ENCODE results near the gene ENAH.

Gene ENAH

DNA sequence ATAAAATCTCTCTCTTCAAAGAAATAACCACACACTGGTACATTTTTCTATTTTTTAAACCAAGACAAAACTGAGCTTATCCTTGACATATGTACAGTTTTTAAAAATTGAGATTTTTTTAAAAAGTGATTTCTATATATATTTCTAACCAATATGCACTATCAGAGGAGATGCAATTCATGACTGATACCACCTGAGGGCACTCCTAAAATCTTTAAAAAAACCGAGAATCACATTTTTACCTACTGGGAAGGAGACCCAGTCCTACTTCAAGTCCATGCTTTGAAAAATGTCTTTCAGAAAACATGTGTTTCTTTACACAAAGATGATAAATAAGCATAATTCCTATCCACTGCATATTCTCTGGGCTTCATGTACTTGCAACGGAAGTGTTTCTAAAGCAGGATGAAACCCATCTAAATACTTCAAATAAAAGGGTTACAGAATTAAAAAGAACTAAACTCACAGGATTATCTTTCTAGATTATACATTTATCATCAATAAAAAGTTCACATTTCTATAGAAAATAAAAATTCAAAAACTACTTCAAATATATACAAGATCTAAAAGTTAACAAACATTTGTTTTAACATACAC, 98.6 kb downstream of the ENAH start:
- no peak for DNase-seq

DNA sequence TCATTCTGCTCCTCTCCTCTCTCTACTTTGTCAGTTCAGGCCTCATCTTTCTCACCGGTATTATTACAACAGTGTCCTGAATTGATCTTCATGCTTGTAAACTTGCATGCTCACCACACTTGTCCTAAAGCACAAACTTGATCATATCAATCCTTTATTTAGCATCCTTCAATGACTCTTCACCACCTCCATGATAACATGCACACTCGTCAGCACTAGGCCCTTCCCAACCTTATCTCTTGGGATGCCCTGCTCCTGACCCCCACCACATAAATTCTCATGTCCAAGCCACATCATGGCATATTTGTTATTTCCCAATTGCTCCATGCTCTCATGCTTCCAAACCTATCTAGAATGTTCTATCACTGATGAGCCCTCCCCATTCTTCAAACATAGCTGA, 103.1 kb downstream of the ENAH start:
- DNase-seq: no peak

DNA sequence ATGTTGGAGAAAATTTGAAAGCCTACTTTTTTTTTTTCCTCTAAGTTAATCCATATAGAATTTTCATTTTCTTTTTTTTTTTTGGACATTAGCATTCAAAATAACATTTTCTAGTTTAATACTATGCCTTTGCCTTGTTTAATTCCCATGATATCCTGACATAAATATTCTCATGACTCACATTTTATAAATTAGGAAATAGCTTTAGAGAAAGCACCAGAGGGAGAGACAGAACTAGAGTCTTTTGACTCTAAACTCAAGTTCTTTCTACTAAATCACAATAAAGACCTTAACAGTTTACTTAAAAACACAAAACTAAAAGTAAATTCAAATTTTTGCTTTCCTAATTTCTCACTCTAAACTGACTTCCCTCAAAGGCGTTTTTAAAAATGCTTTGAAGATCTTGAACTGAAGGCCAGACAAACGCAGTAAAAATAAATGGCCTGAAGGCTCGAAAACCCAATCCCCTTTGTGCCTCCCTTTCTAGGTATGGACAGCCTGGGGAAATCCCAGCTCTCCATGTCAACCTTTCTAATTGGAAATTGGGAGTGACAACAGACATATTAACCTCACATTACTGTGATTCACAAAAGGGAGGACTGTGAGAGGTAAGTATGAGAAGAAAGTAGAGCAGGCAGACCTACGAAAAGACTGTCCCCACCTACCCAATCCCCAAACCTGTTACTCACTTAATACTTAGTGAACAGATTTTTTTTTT, 104.6 kb downstream of the ENAH start:
- DNase-seq: no peak

DNA sequence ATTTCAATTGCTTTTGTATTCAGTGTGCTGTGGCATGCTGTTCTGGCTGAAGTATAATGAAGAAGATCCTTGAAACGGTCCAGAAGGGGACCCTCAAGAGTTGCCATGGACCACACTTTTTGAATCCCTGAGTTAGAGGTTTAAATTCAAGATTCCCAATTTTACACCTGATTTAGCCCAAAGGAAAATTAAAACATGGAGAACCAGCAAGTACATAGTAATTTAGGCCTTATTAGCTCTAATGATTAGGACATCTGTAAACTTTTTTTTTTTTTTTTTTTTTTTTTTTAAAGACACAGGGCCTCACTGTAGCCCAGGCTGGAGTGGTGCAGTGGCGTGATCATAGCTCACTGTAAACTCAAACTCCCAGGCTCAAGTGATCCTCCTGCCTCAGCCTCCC, 107.3 kb downstream of the ENAH start:
- DNase-seq: no peak

DNA sequence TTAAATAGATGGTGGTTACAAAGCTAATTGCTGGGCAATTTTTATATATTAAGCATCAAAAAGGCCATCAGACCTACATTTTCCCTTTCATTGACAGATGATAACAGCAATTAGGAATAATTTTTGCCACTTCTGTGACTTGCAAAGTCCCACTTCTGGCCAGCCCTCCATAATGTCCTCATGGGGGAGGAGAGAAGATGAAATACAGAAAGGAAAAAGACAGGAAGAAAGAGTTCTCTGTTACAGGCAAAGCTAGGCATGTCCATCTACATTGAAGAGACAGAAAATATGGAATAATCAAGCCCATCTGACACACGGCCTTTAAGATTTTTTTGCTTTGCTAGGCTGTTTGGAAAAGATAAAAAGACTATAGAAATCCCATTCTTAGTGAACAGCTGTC, 108.0 kb downstream of the ENAH start:
- no peak for DNase-seq

DNA sequence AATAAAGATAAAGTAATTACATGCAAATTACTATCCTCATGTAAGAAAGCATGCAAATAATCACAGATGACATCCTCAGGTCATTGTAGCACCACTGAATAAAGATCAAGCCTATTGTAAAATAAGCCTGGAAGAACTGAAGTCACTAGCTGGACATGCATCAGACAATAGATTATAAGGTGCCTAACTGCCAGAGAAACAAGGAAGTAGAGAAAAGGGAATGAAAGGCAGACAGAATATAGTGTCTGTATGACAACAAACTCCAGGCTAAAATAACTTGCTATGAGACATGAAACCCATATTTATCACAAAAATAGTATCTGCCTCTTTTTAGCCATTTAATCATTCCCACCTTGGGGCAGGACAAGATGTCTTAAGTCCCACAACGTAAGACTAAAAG, 108.7 kb downstream of the ENAH start:
- no peak for DNase-seq

DNA sequence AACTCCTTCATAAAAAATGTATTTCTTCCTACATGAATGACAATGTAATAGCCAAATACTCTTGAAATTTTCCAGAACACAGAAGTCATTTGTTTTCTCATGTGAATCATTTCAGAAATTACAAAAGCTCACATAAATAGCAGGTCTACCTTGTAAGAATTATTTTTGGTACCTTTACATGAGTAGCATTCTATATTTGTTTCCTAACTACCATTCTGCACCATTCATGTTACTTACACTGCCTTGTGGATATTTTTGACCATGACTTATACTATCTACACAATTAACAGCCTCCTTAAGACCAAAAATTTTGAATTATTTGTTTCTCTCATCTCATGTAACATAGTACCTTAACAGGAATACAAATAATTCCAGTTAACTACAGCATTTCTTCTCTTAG, 109.6 kb downstream of the ENAH start:
- DNase-seq: no peak

DNA sequence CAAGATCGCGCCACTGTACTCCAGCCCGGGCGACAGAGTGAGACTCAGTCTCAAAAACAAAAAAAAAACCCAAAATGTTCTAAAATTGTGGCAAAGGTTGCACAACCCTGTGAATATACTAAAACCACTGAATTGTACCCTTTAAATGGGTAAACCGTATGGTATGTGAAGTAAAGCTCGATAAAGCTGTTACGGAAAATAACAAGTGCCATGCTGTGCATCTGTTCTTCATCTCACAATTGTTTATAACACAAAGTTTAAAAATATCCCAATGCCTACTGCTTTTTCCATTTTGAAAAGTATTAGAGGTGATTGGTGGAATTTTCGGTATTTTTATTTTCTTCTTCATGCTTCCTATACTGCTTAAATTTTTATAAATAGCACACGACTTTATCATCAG, 111.5 kb downstream of the ENAH start:
- no peak for DNase-seq

DNA sequence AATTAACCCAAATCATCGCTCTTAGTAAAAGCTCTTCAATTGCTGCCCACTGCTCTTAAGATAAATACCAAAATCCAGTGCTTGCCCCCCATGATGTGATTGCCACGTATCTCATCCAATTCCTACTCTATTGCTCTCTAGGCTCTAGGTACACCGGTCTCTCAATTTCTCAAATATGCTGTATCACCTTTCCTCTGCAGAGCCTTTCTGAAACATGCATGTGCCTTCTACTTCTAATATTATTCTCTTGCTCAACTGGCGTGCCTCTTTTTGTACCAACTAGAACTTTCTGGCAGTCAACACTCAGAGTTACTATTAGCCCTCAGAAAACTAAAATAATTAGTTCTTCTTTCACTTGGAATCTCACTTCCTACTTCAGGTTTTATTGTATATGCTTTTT, 113.3 kb downstream of the ENAH start:
- no peak for DNase-seq

DNA sequence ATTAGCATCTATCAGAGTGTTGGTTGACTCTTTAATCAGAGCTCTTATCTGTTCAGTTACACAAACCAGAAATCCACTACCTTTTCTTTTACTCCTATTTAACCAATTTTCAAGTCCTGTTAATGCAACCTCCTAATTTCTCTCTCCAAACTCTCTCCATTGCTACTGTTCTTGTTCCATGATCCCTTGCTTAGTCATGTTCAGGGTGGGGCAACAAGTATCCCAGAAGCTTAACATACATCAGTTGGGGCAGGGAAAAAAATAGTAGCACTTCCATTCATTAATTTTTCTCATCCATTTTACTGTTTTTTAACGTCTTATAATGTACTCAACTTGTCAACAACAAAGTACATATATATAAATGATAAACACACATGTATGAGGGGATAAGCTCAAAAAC, 113.9 kb downstream of the ENAH start:
- DNase-seq: no peak

DNA sequence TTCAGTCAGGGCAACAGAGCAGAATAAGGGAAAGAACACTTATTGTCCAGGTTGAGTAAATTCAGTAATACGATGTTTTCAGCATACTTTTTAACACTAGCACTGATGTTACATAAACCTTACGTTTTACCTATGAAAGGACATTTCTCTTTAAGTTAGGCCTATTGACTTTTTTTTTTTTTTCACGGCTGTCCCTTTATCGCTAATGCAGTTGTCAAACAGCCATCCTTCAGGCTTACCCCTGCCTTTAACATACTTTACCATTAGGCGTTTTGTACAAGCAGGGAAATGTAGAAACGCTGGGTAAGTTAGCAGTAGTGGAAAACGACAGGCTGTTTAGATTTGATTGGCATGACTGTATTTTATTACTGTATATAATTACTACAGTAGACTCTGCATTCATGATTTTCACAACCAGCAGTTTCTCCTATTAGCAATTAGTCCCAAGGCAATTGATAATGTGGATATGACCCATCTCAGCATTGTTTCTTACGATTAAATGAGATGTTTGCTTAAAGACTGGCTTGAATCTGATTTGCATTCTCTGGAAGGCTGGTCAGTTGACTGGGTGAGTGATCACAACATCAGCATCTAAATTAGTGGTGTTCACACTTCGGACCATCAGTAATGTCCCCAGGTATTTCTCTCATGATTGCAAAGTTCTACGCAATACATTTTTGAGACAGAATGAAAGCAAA, 115.2 kb downstream of the ENAH start:
- no peak for DNase-seq

DNA sequence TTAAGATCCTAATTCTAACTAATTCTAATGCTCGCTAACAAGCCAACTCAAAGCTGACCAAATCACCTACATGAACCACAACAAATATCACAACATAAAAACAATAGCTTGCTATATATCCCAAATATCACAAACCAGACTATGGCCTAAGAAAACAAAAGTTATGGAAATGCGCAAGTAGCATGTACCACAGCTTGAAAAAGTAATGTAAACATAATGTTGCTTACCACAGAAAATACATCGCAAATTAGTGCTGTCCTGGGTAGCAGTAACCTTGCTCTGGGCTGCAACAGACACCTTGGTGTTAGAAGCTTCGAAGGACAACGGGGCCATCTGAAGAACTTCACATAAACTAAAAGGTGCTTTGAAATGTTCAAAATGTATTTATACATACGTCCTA, 117.6 kb downstream of the ENAH start:
- DNase-seq: no peak

DNA sequence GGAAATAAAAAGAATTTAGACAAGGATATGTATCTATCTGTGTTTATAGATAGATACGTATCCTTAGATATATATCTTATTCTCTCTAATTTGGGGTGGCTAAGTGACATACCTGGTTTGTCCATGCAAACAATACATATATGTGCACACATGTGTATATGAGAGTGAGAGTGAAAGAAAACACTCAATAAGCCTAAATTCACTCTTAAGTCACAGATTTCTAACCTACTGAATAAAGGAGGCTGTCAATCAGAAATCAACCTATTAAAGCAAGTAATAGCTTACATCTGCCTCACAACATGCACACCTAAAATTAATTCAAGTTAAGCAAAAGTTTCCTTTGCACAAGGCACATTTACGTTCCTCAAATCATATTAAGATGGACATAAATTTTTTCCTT, 118.2 kb downstream of the ENAH start:
- DNase-seq: no peak

DNA sequence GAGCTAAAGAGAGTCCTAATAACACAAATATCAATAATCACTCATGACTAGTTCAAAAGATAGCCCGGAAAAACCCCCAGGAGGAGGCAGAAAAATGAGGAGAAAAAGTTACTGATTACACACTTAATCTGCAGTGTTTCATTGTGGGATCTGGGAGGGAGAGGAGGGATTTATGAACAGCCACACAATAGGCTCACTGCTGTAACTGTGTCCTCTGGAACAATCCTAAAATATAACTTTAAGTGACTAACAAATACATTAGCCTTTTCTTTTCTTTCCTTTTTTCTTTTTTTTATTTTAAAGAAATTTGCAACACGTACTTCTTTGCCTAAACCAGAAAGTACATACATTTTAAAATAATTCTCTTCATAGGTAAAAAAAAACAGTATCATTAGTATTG, 118.8 kb downstream of the ENAH start:
- no peak for DNase-seq

DNA sequence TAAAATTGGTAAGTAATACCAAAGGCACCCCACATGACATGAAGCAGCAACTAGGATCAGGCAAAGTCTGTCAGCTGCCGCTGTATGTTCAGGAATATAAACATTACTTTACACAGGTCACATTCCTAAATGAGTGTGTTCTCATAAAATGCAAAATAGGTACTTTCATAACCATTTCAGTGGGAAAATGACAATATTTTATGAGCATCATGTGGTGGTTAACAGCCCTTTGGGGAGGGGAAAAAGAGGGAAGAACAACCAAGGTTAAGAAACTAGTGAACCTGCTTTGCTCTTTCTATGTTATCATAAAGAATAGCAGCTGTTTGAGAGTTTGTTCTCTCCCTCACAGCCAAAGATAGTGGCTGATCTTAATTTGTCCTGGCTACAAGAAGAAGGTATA, 119.7 kb downstream of the ENAH start:
- DNase-seq: no peak

DNA sequence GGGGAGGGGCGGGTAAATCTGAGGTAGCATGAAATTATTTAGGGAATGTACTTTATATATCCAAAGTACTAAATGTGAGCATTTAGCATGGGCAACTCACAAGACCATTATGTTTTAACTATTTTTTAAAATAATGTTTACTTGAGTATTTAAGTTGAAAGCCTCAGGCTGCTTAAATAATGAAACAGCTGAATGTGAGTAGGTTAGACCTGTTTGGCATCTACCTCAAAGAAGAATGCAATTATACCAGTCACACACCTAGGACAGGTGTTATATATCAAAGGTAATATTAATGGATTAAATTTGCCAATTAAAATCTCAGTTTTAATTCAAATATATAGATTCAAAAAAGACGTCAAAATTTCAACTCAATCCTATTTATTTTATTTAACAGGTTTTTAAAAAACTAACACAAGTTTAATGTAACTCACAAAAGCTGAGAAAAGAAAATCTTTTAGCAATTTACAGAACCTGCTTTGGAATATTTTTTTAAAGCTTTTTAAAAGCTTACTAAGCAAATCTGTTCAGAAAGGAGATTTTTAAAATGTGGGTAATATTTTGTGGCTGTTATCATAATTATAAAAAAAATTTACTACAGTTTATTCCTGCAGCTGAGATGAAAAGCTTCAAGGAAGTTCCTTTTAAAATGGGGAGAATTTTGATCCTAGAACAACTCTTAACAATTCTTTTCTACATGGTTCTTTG, 120.5 kb downstream of the ENAH start:
- no peak for DNase-seq

DNA sequence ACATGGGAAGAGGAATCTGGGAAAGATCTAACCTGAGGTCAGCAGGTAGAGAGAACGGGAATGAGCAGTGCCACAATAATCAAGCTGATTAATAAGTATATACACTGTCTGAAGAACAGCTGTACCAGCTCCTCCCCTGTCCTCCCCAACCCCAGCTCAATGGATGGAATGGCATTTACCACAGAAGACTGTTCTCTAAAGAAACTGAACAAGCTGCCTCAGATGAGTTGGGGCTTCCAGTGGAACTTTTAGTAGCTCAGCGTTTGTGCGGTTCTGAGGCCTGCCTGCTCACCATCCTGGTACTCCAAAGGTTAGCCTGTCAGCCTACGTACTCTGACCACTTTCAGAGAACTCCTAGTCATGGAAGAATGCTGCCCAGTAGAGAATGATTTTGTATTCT, 123.2 kb downstream of the ENAH start:
- DNase-seq: no peak

DNA sequence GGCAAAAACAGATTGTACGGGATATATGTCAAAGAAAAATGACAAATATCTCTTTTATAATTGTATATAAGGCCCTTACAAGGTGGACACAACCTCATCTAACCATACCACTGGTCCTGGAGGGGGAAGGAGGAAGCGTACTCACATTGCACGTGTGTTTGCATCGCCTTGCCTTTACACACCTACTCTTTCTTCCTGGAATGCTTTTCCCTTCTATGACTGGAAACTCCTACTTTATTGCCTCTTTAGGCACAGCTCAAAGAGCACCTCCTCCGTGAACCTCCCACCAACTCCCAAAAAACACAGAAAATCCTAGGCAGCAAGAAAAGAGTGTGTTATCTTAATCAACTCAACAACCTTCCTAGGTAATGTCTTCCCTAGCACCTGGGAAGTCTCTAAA, 125.3 kb downstream of the ENAH start:
- DNase-seq: no peak

DNA sequence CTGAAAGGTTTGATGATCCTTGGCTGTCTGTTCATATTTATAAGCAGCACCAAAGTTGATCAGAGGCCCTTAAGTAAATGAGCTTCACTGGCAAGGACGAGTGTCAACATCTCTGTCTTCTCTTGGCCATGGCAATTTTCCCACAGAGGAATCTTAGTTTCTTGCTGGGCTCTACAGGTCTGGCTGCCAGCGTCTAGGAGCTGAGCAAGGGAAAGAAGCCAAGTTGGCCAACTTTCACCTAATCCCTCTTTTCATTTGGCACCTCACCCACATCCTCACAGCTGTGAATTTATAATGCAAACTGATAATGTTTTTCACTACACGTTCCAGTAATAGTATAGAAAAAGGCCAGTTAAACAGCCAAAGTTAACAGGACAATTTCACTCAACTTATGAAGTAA, 126.0 kb downstream of the ENAH start:
- no peak for DNase-seq

DNA sequence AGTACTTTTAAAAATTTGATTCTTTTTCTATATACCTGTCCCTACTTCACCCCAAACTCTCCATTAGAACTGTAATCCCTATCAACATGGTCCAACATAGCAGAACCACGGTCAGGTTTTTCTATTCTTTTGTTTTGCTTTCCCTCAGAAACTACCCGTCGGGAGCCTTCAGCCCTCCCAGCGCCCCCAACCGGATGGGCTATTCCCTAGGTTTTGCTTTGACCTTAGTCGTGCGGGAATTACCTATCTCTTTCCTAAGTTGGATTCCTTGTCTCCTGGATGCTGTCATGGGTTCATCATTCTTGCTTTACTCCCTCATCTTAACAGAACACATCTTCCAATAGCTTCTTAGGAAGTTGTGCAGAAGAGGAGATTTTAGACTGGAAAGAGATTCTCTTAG, 127.5 kb downstream of the ENAH start:
- no peak for DNase-seq

DNA sequence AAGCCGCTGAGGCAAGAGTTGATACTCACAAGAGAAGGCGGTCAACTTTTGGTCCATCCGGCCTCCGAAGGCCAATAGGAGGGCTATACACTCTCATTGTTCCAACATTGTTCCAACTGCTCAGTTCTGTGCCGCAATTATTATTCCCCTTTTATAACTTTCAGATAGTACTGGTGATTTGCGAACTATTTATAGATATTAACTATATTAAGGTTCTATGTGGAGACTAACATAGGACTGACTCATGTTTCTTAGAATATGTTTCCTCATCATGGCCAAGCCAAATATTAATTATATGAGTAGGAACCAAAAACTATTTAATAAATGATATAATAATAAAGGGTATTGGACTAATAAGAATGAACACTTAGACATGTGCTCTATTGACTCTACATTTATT, 128.4 kb downstream of the ENAH start:
- no peak for DNase-seq

DNA sequence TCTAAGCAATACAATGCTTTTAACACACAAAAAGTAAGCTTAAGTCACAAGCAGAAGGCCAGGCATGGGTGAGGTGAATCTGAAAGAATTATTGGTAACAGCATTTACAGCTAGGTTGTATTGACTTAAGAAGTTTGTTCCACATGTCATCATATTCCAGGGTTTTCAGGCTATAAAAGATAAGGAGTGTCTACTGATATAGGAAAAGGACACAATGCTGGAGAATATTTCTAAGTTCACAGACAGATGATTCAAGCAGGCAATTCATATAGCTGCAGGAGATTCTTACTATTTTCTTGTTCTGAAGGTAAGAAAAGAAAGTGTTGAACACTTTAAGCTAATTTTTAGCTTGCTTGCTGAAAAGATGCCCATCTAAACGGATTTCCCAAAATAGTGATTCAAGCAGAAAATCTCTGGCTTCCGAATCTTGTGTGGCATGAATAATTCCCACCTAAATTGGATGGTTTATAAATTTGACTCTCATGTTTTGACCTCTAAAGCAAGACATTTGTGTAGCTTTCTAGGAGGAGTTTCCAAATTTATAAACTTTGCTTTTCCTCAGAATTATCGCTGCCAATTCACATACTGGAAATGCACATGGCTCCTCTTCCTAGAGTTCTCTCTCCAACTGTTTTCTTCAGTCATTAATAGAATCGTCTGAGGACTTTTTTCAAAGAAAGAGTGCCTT, 129.5 kb downstream of the ENAH start:
- DNase-seq: no peak

DNA sequence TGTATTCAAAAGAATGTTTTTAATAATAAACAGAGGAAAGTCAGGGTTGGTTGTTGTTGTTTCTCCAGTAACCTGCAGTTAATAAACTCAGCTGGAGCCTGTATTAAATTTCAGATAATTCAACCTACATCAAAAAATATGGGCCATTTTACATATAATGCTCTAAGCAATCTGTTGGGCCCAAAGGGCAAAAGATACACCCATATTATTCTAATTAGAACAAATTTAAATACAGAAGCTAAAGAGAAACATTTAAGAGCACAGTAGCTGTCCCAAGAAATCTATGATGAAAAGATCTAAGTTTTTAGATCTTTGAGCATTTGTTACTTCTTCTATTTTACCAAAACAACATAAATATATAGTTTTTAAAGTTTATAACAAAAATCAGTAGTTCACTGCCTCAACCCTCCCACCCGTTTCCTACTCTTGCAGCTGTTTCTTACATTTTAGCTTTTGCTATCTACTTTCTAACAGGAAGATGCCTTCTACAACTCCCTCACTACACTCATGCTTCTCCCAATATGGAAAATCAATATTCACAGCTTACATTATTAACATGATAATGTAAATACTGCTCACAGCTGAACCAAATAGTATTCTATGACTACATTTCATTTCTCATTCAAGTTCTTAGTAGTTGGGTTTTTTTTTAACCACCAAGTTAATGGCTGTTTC, 130.2 kb downstream of the ENAH start:
- DNase-seq: no peak
